ENCODE results near the gene ANXA2. TPM values are rescaled to one million over a fixed set of nuclear protein-coding genes. Genes with fewer than 3 reads are reported as not detected.

ANXA2 gene
- total RNA-seq, 2 donors from 2014 or later: 214 to 388 TPM

DNA sequence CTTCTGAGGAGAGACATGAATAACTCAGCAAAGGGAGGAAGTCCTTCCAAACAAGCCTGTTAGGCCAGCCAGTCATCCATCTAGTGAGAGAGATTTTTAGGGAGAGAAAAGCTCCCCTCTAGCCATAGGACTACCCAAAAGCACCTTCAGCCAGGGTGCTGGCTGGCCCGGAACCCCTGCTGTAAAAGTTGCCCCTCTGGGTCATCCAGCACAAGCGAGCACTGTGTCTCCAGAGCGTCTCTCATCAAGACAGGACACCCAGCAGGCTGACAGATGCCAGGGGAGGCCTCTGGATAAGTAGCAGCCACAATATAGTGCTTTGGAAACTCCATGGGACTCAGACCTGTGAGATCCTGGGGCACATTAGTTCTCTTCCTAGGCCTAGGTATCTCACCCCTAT is 24.5 kb downstream of the ANXA2 start:
- Histone ChIP-seq H3K36me3 (peaks cover 22% of the 10 kb centered on the region), H3K27ac (peak overlapping the region; percentile 79 to 80), H3K27me3 (no peaks in the 10 kb centered on the region), H3K4me1 (peaks cover 0 to 71% of the 10 kb centered on the region in 2 donors), H3K9me3 (no peaks in the 10 kb centered on the region), H3K4me3 (no peak overlapping the region)
- TF ChIP-seq, protein P1, sequence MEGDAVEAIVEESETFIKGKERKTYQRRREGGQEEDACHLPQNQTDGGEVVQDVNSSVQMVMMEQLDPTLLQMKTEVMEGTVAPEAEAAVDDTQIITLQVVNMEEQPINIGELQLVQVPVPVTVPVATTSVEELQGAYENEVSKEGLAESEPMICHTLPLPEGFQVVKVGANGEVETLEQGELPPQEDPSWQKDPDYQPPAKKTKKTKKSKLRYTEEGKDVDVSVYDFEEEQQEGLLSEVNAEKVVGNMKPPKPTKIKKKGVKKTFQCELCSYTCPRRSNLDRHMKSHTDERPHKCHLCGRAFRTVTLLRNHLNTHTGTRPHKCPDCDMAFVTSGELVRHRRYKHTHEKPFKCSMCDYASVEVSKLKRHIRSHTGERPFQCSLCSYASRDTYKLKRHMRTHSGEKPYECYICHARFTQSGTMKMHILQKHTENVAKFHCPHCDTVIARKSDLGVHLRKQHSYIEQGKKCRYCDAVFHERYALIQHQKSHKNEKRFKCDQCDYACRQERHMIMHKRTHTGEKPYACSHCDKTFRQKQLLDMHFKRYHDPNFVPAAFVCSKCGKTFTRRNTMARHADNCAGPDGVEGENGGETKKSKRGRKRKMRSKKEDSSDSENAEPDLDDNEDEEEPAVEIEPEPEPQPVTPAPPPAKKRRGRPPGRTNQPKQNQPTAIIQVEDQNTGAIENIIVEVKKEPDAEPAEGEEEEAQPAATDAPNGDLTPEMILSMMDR (IDR thresholded peaks at IDR 0.05): no peak
- DNase-seq (ENCODE audit: low spot score): no peak

DNA sequence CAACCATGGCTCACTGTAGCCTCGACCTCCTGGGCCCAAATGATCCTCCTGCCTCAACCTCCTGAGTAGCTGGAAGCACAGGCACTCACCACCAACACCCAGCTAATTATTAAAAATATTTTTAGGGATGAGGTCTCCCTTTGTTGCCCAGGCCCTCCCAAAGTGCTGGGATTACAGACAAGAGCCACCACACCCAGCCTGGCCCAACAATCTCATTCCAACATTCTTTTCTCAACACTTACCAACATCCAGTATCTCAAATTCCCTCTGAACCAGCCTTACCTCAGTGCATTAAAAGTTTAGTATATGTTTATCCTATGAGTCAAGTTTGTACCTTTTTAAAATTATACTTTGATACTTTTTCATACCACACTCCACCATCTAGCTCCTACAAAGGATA is 25.0 kb downstream of the ANXA2 start:
- Histone ChIP-seq H3K9me3 (no peaks in the 10 kb centered on the region), H3K4me1 (peaks cover 0 to 71% of the 10 kb centered on the region in 2 donors), H3K27ac (peak overlapping the region; percentile 79 to 80), H3K27me3 (no peaks in the 10 kb centered on the region), H3K4me3 (no peak overlapping the region), H3K36me3 (peaks cover 24% of the 10 kb centered on the region)
- TF ChIP-seq, protein P1 (IDR thresholded peaks at IDR 0.05): no peak
- no peak for DNase-seq (ENCODE audit: low spot score)

DNA sequence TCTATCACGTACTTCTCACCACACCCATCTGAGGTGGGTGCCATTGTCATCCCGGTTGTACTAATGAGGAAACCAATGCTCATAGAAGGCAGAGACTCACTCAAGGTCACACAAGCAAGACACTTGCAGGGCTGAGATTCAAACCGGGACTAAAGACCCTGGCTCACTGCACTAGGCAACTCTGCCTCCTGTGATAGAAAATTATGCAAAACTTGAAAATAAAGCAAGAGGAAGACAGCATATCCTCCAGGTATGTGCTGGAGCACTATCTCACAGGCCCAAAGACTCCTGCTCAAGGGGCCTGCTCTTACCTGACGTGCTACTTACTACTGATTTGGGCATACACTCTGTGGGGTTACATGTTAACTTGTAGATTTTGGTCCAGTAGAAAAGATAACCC is 25.6 kb downstream of the ANXA2 start:
- Histone ChIP-seq H3K9me3 (no peaks in the 10 kb centered on the region), H3K27me3 (no peaks in the 10 kb centered on the region), H3K4me1 (peaks cover 0 to 71% of the 10 kb centered on the region in 2 donors), H3K4me3 (no peak overlapping the region), H3K27ac (peak overlapping the region; percentile 79 to 80), H3K36me3 (peaks cover 20% of the 10 kb centered on the region)
- TF ChIP-seq, protein P1 (IDR thresholded peaks at IDR 0.05): no peak
- no peak for DNase-seq (ENCODE audit: low spot score)

DNA sequence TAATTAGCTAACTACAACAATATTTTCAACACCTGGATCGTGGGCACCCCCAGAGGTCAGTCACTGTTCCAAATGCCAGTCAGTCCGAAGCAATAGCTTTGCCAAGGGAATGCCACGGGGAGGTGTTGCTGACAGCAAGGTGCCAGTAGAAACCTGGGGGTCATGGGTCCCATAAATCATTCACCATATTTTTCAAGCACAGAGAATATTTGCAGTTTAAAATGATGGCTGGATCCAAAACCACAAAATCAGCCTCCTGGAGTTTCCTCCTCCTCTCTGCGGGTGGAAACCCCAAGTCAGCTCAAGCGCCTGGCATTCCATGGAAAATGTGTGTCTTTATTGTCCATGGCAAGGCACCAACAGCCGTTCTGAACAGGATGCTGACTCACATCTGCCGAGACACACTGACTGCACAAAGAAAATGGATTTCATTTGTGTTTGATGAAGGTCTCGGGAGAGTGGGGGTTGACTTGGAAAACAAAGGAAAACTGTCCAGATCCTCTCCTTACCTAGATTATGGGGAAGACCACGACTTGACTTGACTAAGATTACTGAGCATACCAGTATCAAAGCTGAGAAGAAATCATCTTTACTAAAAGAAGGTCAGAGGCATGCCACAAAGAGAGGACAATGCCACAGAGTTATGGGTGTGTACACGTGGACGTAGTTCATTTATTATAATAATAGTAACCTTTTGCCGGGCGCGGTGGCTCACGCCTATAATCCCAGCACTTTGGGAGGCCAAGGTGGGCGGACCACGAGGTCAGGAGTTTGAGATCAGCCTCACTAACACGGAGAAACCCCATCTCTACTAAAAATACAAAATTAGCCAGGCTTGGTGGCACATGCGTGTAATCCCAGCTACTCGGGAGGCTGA is 26.4 kb downstream of the ANXA2 start:
- Histone ChIP-seq H3K4me1 (peaks cover 0 to 62% of the 10 kb centered on the region in 2 donors), H3K4me3 (no peak overlapping the region), H3K27me3 (no peaks in the 10 kb centered on the region), H3K27ac (peak overlapping the region; percentile 79 to 80), H3K9me3 (no peaks in the 10 kb centered on the region), H3K36me3 (peaks cover 12% of the 10 kb centered on the region)
- TF ChIP-seq, protein P1 (IDR thresholded peaks at IDR 0.05): no peak
- peak; percentile 94 for DNase-seq (ENCODE audit: low spot score)

DNA sequence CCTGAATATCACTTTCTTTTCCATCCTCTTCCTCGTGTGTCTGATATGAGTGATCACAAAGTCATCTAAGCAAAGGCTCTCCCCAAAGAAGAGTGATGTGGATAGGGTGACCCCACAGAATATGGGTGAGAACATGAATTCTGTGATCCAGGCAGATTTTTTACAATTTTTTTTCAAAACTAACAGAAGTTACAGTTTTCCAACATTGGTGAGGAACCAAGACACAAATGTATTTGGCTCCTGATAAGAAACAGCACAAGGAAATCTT is 27.0 kb downstream of the ANXA2 start:
- Histone ChIP-seq H3K36me3 (peaks cover 9% of the 10 kb centered on the region), H3K4me1 (peaks cover 0 to 56% of the 10 kb centered on the region in 2 donors), H3K27me3 (no peaks in the 10 kb centered on the region), H3K9me3 (no peaks in the 10 kb centered on the region), H3K27ac (peak overlapping the region; percentile 79 to 80), H3K4me3 (no peak overlapping the region)
- TF ChIP-seq, protein P1 (IDR thresholded peaks at IDR 0.05): no peak
- no peak for DNase-seq (ENCODE audit: low spot score)
